ENCODE measurements around the gene OR10A2. TPM values are rescaled to one million over a fixed set of nuclear protein-coding genes. Genes with fewer than 3 reads are reported as not detected.
"Not testable (repeated sequence)": the region's sequence is repeated elsewhere in the genome, so short reads cannot be mapped to it uniquely, and the experiment has no call there.

The OR10A2 gene
- total RNA-seq, 1 experiment from 2014 or later: not detected

DNA sequence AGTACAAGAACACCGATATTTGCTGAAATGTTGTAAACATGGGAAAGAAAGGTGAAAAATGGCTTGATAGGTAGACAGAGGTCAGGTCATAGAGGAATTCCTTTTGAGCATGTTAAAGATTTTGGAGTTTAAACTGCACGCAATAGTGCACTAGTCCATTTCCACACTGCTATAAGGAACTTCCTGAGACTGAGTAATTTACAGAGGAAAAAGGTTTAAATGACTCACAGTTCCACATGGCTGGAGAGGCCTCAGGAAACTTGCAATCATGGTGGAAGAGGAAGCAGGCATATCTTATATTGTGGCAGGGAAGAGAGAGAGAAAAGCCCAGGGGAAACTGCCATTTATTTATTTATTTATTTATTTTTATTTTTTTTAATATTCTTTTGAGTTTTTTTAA lies 12.3 kb upstream of the OR10A2 start (continued):
- TF ChIP-seq, protein P1, sequence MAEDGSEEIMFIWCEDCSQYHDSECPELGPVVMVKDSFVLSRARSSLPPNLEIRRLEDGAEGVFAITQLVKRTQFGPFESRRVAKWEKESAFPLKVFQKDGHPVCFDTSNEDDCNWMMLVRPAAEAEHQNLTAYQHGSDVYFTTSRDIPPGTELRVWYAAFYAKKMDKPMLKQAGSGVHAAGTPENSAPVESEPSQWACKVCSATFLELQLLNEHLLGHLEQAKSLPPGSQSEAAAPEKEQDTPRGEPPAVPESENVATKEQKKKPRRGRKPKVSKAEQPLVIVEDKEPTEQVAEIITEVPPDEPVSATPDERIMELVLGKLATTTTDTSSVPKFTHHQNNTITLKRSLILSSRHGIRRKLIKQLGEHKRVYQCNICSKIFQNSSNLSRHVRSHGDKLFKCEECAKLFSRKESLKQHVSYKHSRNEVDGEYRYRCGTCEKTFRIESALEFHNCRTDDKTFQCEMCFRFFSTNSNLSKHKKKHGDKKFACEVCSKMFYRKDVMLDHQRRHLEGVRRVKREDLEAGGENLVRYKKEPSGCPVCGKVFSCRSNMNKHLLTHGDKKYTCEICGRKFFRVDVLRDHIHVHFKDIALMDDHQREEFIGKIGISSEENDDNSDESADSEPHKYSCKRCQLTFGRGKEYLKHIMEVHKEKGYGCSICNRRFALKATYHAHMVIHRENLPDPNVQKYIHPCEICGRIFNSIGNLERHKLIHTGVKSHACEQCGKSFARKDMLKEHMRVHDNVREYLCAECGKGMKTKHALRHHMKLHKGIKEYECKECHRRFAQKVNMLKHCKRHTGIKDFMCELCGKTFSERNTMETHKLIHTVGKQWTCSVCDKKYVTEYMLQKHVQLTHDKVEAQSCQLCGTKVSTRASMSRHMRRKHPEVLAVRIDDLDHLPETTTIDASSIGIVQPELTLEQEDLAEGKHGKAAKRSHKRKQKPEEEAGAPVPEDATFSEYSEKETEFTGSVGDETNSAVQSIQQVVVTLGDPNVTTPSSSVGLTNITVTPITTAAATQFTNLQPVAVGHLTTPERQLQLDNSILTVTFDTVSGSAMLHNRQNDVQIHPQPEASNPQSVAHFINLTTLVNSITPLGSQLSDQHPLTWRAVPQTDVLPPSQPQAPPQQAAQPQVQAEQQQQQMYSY (CRISPR knock-in tag; IDR thresholded peaks at IDR 0.05): no peak
- TF ChIP-seq ZNF232 (CRISPR knock-in tag; IDR thresholded peaks at IDR 0.05) (no peak), HMGA2 (CRISPR knock-in tag; IDR thresholded peaks at IDR 0.05) (no peak), EMX1 (CRISPR knock-in tag; IDR thresholded peaks at IDR 0.05) (no peak), SOX15 (CRISPR knock-in tag; IDR thresholded peaks at IDR 0.05) (no peak), KAT7 (CRISPR knock-in tag; IDR thresholded peaks at IDR 0.05; ENCODE audit: borderline replicate concordance) (no peak), ZNF423 (CRISPR knock-in tag; IDR thresholded peaks at IDR 0.05) (no peak)
- TF ChIP-seq, protein P2, sequence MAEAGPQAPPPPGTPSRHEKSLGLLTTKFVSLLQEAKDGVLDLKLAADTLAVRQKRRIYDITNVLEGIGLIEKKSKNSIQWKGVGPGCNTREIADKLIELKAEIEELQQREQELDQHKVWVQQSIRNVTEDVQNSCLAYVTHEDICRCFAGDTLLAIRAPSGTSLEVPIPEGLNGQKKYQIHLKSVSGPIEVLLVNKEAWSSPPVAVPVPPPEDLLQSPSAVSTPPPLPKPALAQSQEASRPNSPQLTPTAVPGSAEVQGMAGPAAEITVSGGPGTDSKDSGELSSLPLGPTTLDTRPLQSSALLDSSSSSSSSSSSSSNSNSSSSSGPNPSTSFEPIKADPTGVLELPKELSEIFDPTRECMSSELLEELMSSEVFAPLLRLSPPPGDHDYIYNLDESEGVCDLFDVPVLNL (CRISPR knock-in tag; IDR thresholded peaks at IDR 0.05; ENCODE audit: borderline replicate concordance, low read depth): no peak
- TF ChIP-seq, protein P3, sequence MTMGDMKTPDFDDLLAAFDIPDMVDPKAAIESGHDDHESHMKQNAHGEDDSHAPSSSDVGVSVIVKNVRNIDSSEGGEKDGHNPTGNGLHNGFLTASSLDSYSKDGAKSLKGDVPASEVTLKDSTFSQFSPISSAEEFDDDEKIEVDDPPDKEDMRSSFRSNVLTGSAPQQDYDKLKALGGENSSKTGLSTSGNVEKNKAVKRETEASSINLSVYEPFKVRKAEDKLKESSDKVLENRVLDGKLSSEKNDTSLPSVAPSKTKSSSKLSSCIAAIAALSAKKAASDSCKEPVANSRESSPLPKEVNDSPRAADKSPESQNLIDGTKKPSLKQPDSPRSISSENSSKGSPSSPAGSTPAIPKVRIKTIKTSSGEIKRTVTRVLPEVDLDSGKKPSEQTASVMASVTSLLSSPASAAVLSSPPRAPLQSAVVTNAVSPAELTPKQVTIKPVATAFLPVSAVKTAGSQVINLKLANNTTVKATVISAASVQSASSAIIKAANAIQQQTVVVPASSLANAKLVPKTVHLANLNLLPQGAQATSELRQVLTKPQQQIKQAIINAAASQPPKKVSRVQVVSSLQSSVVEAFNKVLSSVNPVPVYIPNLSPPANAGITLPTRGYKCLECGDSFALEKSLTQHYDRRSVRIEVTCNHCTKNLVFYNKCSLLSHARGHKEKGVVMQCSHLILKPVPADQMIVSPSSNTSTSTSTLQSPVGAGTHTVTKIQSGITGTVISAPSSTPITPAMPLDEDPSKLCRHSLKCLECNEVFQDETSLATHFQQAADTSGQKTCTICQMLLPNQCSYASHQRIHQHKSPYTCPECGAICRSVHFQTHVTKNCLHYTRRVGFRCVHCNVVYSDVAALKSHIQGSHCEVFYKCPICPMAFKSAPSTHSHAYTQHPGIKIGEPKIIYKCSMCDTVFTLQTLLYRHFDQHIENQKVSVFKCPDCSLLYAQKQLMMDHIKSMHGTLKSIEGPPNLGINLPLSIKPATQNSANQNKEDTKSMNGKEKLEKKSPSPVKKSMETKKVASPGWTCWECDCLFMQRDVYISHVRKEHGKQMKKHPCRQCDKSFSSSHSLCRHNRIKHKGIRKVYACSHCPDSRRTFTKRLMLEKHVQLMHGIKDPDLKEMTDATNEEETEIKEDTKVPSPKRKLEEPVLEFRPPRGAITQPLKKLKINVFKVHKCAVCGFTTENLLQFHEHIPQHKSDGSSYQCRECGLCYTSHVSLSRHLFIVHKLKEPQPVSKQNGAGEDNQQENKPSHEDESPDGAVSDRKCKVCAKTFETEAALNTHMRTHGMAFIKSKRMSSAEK (CRISPR knock-in tag; IDR thresholded peaks at IDR 0.05; ENCODE audit: borderline replicate concordance): no peak

DNA sequence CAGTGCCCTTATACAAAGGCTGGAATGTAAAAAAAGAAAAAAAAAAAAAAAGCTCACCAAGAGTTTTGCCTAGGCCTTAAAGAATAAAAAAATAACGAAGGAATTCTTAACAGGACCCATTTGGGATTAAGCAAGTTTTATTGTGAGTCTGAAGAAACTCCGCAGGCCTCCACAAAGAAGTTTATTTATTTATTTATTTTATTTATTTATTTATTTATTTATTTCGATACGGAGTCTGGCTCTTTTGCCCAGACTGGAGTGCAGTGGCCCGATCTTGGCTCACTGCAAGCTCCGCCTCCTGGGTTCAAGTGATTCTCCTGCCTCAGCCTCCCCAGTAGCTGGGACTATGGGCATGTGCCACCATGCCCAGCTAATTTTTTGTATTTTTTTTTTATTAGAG lies 8.1 kb upstream of the OR10A2 start:
- CTCF ChIA-PET; POLR2A ChIA-PET; H3K4me3 Mint-ChIP-seq; H3K4me1 Mint-ChIP-seq; ATAC-seq; H3K27me3 Mint-ChIP-seq (ENCODE audit: low read depth); H3K27ac Mint-ChIP-seq; DNase-seq (ENCODE audit: low spot score): not testable (repeated sequence)
- peaks cover 24% of the 10 kb centered on the region for H3K36me3 Mint-ChIP-seq
- H3K9me3 Mint-ChIP-seq: peaks cover 40% of the 10 kb centered on the region

DNA sequence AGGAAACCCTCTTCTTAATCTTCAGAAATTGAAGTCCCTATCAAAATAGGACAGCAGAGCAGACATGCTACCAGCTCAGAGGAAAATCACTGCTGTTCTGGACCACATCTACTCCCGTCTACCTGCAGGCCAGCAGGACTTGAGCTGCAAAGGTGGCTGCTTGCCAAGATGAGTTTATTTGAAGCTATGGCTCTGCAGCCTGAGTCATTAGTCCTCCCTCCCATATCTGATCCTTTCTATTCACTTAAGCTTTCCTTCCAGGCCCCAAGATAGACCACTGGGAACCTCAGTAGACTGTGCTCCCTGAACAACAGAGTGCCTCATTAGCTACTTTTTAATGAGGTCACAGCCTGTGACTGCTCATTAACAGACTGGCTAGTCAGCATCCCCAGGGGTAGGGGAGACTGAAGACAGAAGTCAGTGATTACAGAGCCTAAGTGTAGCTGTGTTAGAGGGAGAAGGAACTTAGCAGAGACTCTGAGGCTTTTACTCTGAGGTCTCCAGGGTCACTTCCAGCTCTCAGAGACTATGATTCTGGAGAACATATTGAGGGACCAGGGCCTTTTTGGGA lies 6.8 kb upstream of the OR10A2 start:
- no peak for ATAC-seq
- TF ChIP-seq SP1 (CRISPR knock-in tag; conservative IDR thresholded peaks at IDR 0.05): no peak
- no peak for TF ChIP-seq ZBTB21 (CRISPR knock-in tag; IDR thresholded peaks at IDR 0.05; ENCODE audit: borderline replicate concordance)
- TF ChIP-seq HMGA2 (CRISPR knock-in tag; IDR thresholded peaks at IDR 0.05): no peak
- no peak for TF ChIP-seq FOXJ3 (CRISPR knock-in tag; IDR thresholded peaks at IDR 0.05; ENCODE audit: borderline replicate concordance)
- TF ChIP-seq, protein P4, sequence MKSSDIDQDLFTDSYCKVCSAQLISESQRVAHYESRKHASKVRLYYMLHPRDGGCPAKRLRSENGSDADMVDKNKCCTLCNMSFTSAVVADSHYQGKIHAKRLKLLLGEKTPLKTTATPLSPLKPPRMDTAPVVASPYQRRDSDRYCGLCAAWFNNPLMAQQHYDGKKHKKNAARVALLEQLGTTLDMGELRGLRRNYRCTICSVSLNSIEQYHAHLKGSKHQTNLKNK (CRISPR knock-in tag; IDR thresholded peaks at IDR 0.05): no peak
- no peak for TF ChIP-seq SMAD4 (CRISPR knock-in tag; IDR thresholded peaks at IDR 0.05)
- TF ChIP-seq GTF2I (CRISPR knock-in tag; conservative IDR thresholded peaks at IDR 0.05): no peak
- TF ChIP-seq, protein P5, sequence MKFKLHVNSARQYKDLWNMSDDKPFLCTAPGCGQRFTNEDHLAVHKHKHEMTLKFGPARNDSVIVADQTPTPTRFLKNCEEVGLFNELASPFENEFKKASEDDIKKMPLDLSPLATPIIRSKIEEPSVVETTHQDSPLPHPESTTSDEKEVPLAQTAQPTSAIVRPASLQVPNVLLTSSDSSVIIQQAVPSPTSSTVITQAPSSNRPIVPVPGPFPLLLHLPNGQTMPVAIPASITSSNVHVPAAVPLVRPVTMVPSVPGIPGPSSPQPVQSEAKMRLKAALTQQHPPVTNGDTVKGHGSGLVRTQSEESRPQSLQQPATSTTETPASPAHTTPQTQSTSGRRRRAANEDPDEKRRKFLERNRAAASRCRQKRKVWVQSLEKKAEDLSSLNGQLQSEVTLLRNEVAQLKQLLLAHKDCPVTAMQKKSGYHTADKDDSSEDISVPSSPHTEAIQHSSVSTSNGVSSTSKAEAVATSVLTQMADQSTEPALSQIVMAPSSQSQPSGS (CRISPR knock-in tag; IDR thresholded peaks at IDR 0.05; ENCODE audit: borderline replicate concordance, low read depth): no peak
- TF ChIP-seq, protein P6, sequence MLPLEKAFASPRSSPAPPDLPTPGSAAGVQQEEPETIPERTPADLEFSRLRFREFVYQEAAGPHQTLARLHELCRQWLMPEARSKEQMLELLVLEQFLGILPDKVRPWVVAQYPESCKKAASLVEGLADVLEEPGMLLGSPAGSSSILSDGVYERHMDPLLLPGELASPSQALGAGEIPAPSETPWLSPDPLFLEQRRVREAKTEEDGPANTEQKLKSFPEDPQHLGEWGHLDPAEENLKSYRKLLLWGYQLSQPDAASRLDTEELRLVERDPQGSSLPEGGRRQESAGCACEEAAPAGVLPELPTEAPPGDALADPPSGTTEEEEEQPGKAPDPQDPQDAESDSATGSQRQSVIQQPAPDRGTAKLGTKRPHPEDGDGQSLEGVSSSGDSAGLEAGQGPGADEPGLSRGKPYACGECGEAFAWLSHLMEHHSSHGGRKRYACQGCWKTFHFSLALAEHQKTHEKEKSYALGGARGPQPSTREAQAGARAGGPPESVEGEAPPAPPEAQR (CRISPR knock-in tag; IDR thresholded peaks at IDR 0.05): no peak
- TF ChIP-seq PRRX2 (CRISPR knock-in tag; IDR thresholded peaks at IDR 0.05): no peak

More for the DNA sequence above, 6.8 kb upstream of the OR10A2 start:
- peaks cover 11% of the 10 kb centered on the region for H3K4me1 Mint-ChIP-seq
- DNase-seq (ENCODE audit: low spot score): no peak
- H3K9me3 Mint-ChIP-seq: peaks cover 41% of the 10 kb centered on the region
- peaks cover 22% of the 10 kb centered on the region for H3K36me3 Mint-ChIP-seq
- no peaks in the 10 kb centered on the region; the same call in 1 of the 2 replicates for H3K27me3 Mint-ChIP-seq (ENCODE audit: low read depth)
- H3K27ac Mint-ChIP-seq: no peak overlapping the region
- no peak overlapping the region for H3K4me3 Mint-ChIP-seq
- CTCF ChIA-PET: interaction anchor here (0.9 kb wide), 1 partner anchor 119 kb away, joined by 4 read pairs; no protein-coding TSS in a partner anchor
- POLR2A ChIA-PET: interaction anchor here (0.6 kb wide), 1 partner anchor 514 kb away, joined by 3 read pairs; no protein-coding TSS in a partner anchor
